ENCODE measurements around the gene SPAG4.

DNA sequence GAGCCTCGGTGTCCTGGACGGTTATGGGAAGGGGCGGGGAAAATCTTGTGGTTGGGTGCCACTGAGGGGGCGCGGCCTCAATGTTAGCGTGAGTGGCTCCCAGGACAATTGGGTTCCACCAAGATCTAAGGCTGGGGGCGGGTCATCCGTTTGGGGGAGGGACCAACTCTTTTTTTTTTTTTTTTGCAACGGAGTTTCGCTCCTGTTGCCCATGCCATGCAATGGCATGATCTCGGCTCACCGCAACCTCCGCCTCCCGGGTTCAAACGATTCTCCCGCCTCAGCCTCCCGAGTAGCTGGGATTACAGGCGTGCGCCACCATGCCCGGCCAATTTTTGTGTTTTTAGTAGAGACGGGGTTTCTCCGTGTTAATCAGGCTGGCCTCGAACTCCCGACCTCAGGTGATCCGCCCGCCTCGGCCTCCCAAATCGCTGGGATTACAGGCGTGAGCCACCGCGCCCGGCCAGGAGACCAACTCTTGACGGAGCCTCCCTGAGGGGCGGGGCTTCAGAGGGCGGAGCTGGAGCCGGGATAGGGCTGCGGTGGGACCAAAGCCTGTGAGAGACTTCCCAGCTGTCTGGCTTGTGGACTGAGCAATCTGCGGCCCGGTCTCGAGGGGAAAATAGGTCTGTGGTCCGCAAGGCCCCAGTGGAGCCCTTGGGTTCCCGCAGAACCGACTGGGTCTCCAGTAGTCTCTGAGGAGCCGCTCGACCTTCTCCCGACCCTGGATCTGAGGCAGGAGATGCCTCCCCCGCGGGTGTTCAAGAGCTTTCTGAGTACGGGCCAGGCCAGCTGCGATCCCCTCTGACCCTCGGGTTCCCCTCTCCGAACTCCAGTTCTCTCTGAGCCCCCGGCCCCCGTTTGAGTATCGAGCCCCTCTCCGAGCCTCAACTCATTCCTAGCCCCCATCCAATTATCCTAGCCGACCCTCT lies 1.1 kb downstream of the SPAG4 start:
- TF ChIP-seq, protein P1, sequence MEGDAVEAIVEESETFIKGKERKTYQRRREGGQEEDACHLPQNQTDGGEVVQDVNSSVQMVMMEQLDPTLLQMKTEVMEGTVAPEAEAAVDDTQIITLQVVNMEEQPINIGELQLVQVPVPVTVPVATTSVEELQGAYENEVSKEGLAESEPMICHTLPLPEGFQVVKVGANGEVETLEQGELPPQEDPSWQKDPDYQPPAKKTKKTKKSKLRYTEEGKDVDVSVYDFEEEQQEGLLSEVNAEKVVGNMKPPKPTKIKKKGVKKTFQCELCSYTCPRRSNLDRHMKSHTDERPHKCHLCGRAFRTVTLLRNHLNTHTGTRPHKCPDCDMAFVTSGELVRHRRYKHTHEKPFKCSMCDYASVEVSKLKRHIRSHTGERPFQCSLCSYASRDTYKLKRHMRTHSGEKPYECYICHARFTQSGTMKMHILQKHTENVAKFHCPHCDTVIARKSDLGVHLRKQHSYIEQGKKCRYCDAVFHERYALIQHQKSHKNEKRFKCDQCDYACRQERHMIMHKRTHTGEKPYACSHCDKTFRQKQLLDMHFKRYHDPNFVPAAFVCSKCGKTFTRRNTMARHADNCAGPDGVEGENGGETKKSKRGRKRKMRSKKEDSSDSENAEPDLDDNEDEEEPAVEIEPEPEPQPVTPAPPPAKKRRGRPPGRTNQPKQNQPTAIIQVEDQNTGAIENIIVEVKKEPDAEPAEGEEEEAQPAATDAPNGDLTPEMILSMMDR (IDR thresholded peaks at IDR 0.05), result peak in 1 of 7 experiments; percentile 22
- peak; percentile 82 to 95 (median 94) for TF ChIP-seq POLR2A (IDR thresholded peaks at IDR 0.05)
